HEK293 (cell line): ENCODE results near the gene DAO.

ENCODE experiments used
- CTCF ChIA-PET: fragments of 350-600 bp; formaldehyde crosslinking; extraction: SDS; loops from one replicate; lab custom pipeline; 2021; ENCODE audit warnings: antibody characterized with exemption; lab: Yijun Ruan, JAX
- POLR2A ChIA-PET: fragments of 300-600 bp; formaldehyde crosslinking; extraction: SDS; loops from one replicate; lab custom pipeline; 2020; ENCODE audit warnings: antibody characterized with exemption, inconsistent platforms; lab: Yijun Ruan, JAX
- H3K27ac ChIP-seq: fragments of 200-500 bp; sonication (Bioruptor generic); 2 replicates; pipeline ENCODE4 v1.5.1; 2014; ENCODE audit warnings: low read depth, low read length, control low read depth, inconsistent platforms; ENCODE audit errors: extremely low read depth
- H3K36me3 ChIP-seq, 2 experiments: fragments of 200-500 bp in 1 of 2; sonication (Bioruptor generic) in 1 of 2; 1 replicate in 1 of 2; 2 replicates in 1 of 2; pipeline ENCODE4 v1.5.1; 2014 to 2017; ENCODE audit warnings: inconsistent platforms in 2 of 2, low read length in 2 of 2; ENCODE audit not compliant: control insufficient read depth in 2 of 2, insufficient read depth in 1 of 2
- H3K4me1 ChIP-seq: fragments of 200-500 bp; sonication (Bioruptor generic); 2 replicates; pipeline ENCODE4 v1.5.1; 2014; ENCODE audit warnings: mild to moderate bottlenecking, low read length, inconsistent platforms; ENCODE audit not compliant: control insufficient read depth, insufficient read depth
- H3K4me3 ChIP-seq: 2 replicates; pipeline ENCODE4 v1.5.1; 2011; ENCODE audit warnings: low read depth, mild to moderate bottlenecking, control low read depth, low read length, moderate library complexity
- H3K9me3 ChIP-seq: fragments of 200-500 bp; sonication (Bioruptor generic); 2 replicates; pipeline ENCODE4 v1.5.1; 2014; ENCODE audit warnings: low read depth, low read length, inconsistent platforms; ENCODE audit not compliant: control insufficient read depth, insufficient read depth
- KLF8 ChIP-seq: fragments of 450-650 bp; formaldehyde crosslinking; IDR thresholded peaks from 2 replicates; pipeline ENCODE4 v1.5.1; 2016; ENCODE audit warnings: missing biosample characterization, missing genetic modification characterization
- MYNN ChIP-seq: fragments of 450-650 bp; formaldehyde crosslinking; IDR thresholded peaks from 2 replicates; pipeline ENCODE4 v1.5.1; 2016; ENCODE audit warnings: missing biosample characterization, missing genetic modification characterization, borderline replicate concordance
- SP7 ChIP-seq: fragments of 450-650 bp; formaldehyde crosslinking; IDR thresholded peaks from 2 replicates; pipeline ENCODE4 v1.5.1; 2016; ENCODE audit warnings: missing biosample characterization, missing genetic modification characterization
- TCF7L2 ChIP-seq: IDR thresholded peaks from 2 replicates; pipeline ENCODE4 v1.6.1; 2011; ENCODE audit warnings: low read depth, mild to moderate bottlenecking, inconsistent platforms, low read length, moderate library complexity, borderline replicate concordance
- ZFP41 ChIP-seq: fragments of 450-650 bp; formaldehyde crosslinking; IDR thresholded peaks from 2 replicates; pipeline ENCODE4 v1.5.1; 2016; ENCODE audit warnings: missing biosample characterization, missing genetic modification characterization, borderline replicate concordance
- ZNF354C ChIP-seq: fragments of 450-650 bp; formaldehyde crosslinking; IDR thresholded peaks from 2 replicates; pipeline ENCODE4 v1.5.1; 2016; ENCODE audit warnings: missing biosample characterization, missing genetic modification characterization, low read depth, borderline replicate concordance
- ZNF394 ChIP-seq: fragments of 450-650 bp; formaldehyde crosslinking; IDR thresholded peaks from 2 replicates; pipeline ENCODE4 v1.5.1; 2016; ENCODE audit warnings: missing biosample characterization, missing genetic modification characterization, mild to moderate bottlenecking, moderate library complexity, borderline replicate concordance
- ZNF473 ChIP-seq: fragments of 450-650 bp; formaldehyde crosslinking; IDR thresholded peaks from 2 replicates; pipeline ENCODE4 v1.5.1; 2017; ENCODE audit warnings: missing biosample characterization, missing genetic modification characterization
- ZNF529 ChIP-seq: fragments of 450-650 bp; formaldehyde crosslinking; IDR thresholded peaks from 2 replicates; pipeline ENCODE4 v1.5.1; 2017; ENCODE audit warnings: missing genetic modification characterization, missing biosample characterization; ENCODE audit not compliant: insufficient replicate concordance
- ZNF596 ChIP-seq: fragments of 450-650 bp; IDR thresholded peaks from 2 replicates; pipeline ENCODE4 v1.5.0; 2018; ENCODE audit warnings: missing biosample characterization, mild to moderate bottlenecking, missing genetic modification characterization, moderate library complexity
- ZNF600 ChIP-seq: fragments of 450-650 bp; formaldehyde crosslinking; IDR thresholded peaks from 2 replicates; pipeline ENCODE4 v1.5.1; 2016; ENCODE audit warnings: missing biosample characterization, missing genetic modification characterization
- ZNF664 ChIP-seq: fragments of 450-650 bp; formaldehyde crosslinking; IDR thresholded peaks from 2 replicates; pipeline ENCODE4 v1.5.1; 2016; ENCODE audit warnings: missing biosample characterization, missing genetic modification characterization
- ZNF768 ChIP-seq: fragments of 450-650 bp; formaldehyde crosslinking; IDR thresholded peaks from 2 replicates; pipeline ENCODE4 v1.5.1; 2018; ENCODE audit warnings: missing biosample characterization, mild to moderate bottlenecking, missing genetic modification characterization
- ZXDB ChIP-seq: fragments of 450-650 bp; formaldehyde crosslinking; IDR thresholded peaks from 2 replicates; pipeline ENCODE4 v1.5.1; 2016; ENCODE audit warnings: missing biosample characterization, missing genetic modification characterization
- TF ChIP-seq, protein P1 (sequence below): fragments of 450-650 bp; formaldehyde crosslinking; IDR thresholded peaks from 2 replicates; pipeline ENCODE4 v1.5.1; 2017; ENCODE audit warnings: missing biosample characterization, missing genetic modification characterization
- TF ChIP-seq, protein P2 (sequence below): fragments of 450-650 bp; formaldehyde crosslinking; IDR thresholded peaks from 2 replicates; pipeline ENCODE4 v1.5.1; 2017; ENCODE audit warnings: missing biosample characterization, missing genetic modification characterization
- TF ChIP-seq, protein P3 (sequence below): fragments of 450-650 bp; formaldehyde crosslinking; IDR thresholded peaks from 2 replicates; pipeline ENCODE4 v1.5.1; 2016; ENCODE audit warnings: missing biosample characterization, missing genetic modification characterization
- TF ChIP-seq, protein P4 (sequence below): fragments of 450-650 bp; formaldehyde crosslinking; IDR thresholded peaks from 2 replicates; pipeline ENCODE4 v1.5.1; 2016; ENCODE audit warnings: missing biosample characterization, missing genetic modification characterization
- TF ChIP-seq, protein P5 (sequence below): fragments of 450-650 bp; formaldehyde crosslinking; IDR thresholded peaks from 2 replicates; pipeline ENCODE4 v1.5.0; 2017; ENCODE audit warnings: missing biosample characterization, missing genetic modification characterization, borderline replicate concordance
- TF ChIP-seq, protein P6 (sequence below): fragments of 450-650 bp; formaldehyde crosslinking; conservative IDR thresholded peaks from 2 replicates; pipeline ENCODE4 v1.5.1; 2016; ENCODE audit warnings: low read depth, missing biosample characterization, missing genetic modification characterization

Gene DAO

DNA sequence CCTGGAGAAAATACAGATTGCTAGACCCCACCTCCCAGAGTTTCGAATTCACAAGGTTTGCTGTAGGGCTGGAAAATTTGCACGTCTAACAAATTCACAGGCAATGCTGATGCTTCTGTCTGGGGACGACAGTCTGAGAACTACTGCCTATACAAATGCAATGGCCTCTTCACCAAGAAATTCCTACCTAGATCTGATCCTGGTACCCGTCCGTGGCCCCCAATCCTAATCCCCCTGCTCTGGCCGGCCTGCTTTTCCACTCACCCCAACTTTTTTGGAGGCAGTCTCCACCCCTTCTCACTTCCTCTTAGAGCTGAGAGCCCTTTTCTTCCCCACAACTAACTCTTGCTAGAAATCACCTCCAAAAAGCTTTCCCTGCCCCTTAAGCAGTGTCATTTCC, 19.4 kb upstream of the DAO start:
- H3K4me3 ChIP-seq = no peak overlapping the region
- no peaks in the 10 kb centered on the region for H3K4me1 ChIP-seq
- no peaks in the 10 kb centered on the region for H3K36me3 ChIP-seq
- no peak overlapping the region for H3K27ac ChIP-seq
- TF ChIP-seq ZNF529 (tag by site-specific recombination) = no peak
- TF ChIP-seq, protein P1, sequence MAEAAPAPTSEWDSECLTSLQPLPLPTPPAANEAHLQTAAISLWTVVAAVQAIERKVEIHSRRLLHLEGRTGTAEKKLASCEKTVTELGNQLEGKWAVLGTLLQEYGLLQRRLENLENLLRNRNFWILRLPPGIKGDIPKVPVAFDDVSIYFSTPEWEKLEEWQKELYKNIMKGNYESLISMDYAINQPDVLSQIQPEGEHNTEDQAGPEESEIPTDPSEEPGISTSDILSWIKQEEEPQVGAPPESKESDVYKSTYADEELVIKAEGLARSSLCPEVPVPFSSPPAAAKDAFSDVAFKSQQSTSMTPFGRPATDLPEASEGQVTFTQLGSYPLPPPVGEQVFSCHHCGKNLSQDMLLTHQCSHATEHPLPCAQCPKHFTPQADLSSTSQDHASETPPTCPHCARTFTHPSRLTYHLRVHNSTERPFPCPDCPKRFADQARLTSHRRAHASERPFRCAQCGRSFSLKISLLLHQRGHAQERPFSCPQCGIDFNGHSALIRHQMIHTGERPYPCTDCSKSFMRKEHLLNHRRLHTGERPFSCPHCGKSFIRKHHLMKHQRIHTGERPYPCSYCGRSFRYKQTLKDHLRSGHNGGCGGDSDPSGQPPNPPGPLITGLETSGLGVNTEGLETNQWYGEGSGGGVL (tag by site-specific recombination) = no peak
- TF ChIP-seq, protein P2, sequence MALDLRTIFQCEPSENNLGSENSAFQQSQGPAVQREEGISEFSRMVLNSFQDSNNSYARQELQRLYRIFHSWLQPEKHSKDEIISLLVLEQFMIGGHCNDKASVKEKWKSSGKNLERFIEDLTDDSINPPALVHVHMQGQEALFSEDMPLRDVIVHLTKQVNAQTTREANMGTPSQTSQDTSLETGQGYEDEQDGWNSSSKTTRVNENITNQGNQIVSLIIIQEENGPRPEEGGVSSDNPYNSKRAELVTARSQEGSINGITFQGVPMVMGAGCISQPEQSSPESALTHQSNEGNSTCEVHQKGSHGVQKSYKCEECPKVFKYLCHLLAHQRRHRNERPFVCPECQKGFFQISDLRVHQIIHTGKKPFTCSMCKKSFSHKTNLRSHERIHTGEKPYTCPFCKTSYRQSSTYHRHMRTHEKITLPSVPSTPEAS (tag by site-specific recombination) = no peak
- no peak for TF ChIP-seq SP7
- TF ChIP-seq ZNF600 (tag by site-specific recombination) = no peak
- TF ChIP-seq ZNF768 (tag by site-specific recombination) = no peak
- TF ChIP-seq ZNF596 = no peak
- no peak for TF ChIP-seq ZNF354C (tag by site-specific recombination)
- TF ChIP-seq, protein P3, sequence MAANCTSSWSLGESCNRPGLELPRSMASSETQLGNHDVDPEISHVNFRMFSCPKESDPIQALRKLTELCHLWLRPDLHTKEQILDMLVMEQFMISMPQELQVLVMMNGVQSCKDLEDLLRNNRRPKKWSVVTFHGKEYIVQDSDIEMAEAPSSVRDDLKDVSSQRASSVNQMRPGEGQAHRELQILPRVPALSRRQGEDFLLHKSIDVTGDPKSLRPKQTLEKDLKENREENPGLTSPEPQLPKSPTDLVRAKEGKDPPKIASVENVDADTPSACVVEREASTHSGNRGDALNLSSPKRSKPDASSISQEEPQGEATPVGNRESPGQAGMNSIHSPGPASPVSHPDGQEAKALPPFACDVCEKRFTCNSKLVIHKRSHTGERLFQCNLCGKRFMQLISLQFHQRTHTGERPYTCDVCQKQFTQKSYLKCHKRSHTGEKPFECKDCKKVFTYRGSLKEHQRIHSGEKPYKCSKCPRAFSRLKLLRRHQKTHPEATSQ = no peak
- no peak for TF ChIP-seq MYNN
- TF ChIP-seq, protein P4, sequence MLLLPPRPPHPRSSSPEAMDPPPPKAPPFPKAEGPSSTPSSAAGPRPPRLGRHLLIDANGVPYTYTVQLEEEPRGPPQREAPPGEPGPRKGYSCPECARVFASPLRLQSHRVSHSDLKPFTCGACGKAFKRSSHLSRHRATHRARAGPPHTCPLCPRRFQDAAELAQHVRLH (tag by site-specific recombination) = no peak
- TF ChIP-seq, protein P5, sequence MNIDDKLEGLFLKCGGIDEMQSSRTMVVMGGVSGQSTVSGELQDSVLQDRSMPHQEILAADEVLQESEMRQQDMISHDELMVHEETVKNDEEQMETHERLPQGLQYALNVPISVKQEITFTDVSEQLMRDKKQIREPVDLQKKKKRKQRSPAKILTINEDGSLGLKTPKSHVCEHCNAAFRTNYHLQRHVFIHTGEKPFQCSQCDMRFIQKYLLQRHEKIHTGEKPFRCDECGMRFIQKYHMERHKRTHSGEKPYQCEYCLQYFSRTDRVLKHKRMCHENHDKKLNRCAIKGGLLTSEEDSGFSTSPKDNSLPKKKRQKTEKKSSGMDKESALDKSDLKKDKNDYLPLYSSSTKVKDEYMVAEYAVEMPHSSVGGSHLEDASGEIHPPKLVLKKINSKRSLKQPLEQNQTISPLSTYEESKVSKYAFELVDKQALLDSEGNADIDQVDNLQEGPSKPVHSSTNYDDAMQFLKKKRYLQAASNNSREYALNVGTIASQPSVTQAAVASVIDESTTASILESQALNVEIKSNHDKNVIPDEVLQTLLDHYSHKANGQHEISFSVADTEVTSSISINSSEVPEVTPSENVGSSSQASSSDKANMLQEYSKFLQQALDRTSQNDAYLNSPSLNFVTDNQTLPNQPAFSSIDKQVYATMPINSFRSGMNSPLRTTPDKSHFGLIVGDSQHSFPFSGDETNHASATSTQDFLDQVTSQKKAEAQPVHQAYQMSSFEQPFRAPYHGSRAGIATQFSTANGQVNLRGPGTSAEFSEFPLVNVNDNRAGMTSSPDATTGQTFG = no peak
- no peak for TF ChIP-seq KLF8 (tag by site-specific recombination)
- TF ChIP-seq ZXDB (tag by site-specific recombination) = no peak
- TF ChIP-seq ZFP41 (tag by site-specific recombination) = no peak
- TF ChIP-seq ZNF473 (tag by site-specific recombination) = no peak
- no peak for TF ChIP-seq ZNF394 (tag by site-specific recombination)
- no peak for TF ChIP-seq TCF7L2
- TF ChIP-seq, all 188 proteins: peak for 0
- H3K9me3 ChIP-seq = no peaks in the 10 kb centered on the region
- CTCF ChIA-PET = no interaction called here
- POLR2A ChIA-PET = no interaction called here

DNA sequence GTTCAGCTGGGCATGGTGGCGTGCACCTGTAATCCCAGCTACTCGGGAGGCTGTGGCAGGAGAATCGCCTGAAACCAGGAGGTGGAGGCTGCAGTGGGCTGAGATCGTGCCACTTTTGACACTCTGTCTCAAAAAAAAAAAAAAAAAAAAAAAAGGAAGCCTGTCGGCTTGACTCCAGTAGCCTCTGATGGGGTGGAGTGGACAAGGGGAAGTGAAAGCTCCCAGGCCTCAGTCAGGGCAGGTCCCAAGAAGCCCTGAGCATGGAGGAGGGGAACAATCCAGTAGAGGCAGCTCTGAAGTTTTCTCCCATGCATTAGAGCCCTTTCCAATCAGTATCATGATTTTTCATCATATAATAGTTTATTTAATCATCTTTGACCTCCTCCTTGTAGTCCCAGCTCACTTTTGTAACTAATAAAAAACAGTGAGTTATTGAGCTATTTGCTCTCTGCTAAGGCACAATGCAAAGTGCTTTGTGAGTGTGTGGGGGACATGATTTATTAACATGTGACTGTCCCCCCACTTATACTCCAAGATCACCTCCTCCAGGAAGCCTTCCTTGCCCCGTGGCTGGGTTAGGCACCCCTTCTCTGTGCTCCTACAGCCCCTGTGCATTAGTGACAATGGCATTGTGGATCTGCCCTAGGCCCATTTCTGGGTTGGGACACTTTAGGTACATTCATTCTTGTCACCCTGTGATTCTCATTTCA, 17.9 kb upstream of the DAO start:
- POLR2A ChIA-PET = no interaction called here

More for the DNA sequence above, 17.9 kb upstream of the DAO start:
- no peak overlapping the region for H3K4me3 ChIP-seq
- no peaks in the 10 kb centered on the region for H3K36me3 ChIP-seq
- TF ChIP-seq ZNF664 = peak; percentile 63; the same call in 1 of the 2 replicates
- TF ChIP-seq, protein P6, sequence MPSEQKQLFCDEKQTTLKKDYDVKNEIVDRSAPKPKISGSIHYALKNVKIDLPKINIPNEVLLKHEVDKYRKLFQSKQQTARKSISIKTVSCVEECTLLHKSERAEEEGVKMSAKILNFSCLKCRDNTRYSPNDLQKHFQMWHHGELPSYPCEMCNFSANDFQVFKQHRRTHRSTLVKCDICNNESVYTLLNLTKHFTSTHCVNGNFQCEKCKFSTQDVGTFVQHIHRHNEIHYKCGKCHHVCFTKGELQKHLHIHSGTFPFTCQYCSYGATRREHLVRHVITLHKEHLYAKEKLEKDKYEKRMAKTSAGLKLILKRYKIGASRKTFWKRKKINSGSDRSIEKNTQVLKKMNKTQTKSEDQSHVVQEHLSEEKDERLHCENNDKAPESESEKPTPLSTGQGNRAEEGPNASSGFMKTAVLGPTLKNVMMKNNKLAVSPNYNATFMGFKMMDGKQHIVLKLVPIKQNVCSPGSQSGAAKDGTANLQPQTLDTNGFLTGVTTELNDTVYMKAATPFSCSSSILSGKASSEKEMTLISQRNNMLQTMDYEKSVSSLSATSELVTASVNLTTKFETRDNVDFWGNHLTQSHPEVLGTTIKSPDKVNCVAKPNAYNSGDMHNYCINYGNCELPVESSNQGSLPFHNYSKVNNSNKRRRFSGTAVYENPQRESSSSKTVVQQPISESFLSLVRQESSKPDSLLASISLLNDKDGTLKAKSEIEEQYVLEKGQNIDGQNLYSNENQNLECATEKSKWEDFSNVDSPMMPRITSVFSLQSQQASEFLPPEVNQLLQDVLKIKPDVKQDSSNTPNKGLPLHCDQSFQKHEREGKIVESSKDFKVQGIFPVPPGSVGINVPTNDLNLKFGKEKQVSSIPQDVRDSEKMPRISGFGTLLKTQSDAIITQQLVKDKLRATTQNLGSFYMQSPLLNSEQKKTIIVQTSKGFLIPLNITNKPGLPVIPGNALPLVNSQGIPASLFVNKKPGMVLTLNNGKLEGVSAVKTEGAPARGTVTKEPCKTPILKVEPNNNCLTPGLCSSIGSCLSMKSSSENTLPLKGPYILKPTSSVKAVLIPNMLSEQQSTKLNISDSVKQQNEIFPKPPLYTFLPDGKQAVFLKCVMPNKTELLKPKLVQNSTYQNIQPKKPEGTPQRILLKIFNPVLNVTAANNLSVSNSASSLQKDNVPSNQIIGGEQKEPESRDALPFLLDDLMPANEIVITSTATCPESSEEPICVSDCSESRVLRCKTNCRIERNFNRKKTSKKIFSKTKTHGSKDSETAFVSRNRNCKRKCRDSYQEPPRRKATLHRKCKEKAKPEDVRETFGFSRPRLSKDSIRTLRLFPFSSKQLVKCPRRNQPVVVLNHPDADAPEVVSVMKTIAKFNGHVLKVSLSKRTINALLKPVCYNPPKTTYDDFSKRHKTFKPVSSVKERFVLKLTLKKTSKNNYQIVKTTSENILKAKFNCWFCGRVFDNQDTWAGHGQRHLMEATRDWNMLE (tag by site-specific recombination) = no peak
- H3K9me3 ChIP-seq = no peaks in the 10 kb centered on the region
- CTCF ChIA-PET = no interaction called here
- H3K27ac ChIP-seq = no peak overlapping the region
- no peaks in the 10 kb centered on the region for H3K4me1 ChIP-seq
